Muscle layer of duodenum (tissue), 2 donors: ENCODE data around the gene KRTDAP.

ENCODE experiments used
- H3K27ac ChIP-seq: one replicate; pipeline ENCODE4 v1.7.0; 2013; ENCODE audit warnings: mild to moderate bottlenecking, low read length
- H3K27me3 ChIP-seq: one replicate; pipeline ENCODE4 v1.7.0; 2013; ENCODE audit warnings: low read depth, mild to moderate bottlenecking, control low read depth, low read length
- H3K36me3 ChIP-seq, 2 donors: one replicate each; pipeline ENCODE4 v1.7.0; 2013; ENCODE audit warnings: low read length in 2 of 2, control low read depth in 1 of 2, mild to moderate bottlenecking in 1 of 2; ENCODE audit not compliant: insufficient read depth in 2 of 2, control insufficient read depth in 1 of 2
- H3K4me1 ChIP-seq, 2 donors: one replicate each; pipeline ENCODE4 v1.7.0; 2013; ENCODE audit warnings: low read length in 2 of 2, mild to moderate bottlenecking in 2 of 2, control low read depth in 1 of 2, moderate library complexity in 1 of 2; ENCODE audit not compliant: insufficient read depth in 2 of 2, control insufficient read depth in 1 of 2
- H3K4me3 ChIP-seq, 2 donors: one replicate each; pipeline ENCODE4 v1.7.0; 2013; ENCODE audit warnings: low read length in 2 of 2, low read depth in 1 of 2, mild to moderate bottlenecking in 1 of 2
- H3K9me3 ChIP-seq, 2 donors: one replicate each; pipeline ENCODE4 v1.7.0; 2013; ENCODE audit warnings: low read length in 2 of 2, control low read depth in 1 of 2, mild to moderate bottlenecking in 1 of 2; ENCODE audit not compliant: control insufficient read depth in 1 of 2
- donor health status: healthy.

Gene KRTDAP

DNA sequence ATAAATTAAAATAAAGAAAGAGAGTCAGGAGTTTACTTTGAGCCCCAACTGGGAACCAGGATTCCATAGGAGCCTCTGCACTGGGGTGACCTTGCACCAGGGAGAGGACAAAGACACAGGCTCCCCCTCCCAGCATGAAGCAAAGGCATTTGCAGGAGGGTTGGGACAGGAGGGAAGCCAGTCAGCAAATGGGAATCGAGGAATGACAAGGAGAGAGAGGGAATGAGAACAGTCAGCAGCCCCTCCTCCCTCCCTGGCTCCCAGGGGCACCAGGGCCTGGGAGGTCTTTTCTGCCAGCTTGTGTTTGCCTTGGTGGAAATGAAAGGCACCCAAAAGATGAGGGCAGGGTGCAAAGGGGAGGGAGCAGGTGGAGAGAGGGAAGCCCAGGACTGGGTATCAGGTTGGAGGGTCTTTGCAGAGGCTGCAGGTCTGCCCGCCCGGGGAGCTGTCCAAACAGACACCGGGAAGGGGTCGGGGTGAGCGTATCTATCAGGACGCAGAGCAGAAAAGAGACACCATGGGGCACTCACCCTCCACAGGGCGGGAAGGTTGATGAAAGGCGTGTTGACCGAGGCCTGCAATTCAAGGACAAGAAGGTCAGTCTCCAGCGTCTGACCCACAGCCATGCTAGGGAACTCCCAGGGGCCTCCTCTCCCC lies 34.0 kb upstream of the KRTDAP start:
- H3K9me3 ChIP-seq: no peaks in the 10 kb centered on the region
- H3K4me3 ChIP-seq: no peak overlapping the region
- H3K36me3 ChIP-seq: no peaks in the 10 kb centered on the region
- no peaks in the 10 kb centered on the region for H3K4me1 ChIP-seq
- H3K27ac ChIP-seq: no peak overlapping the region
- H3K27me3 ChIP-seq: no peaks in the 10 kb centered on the region

DNA sequence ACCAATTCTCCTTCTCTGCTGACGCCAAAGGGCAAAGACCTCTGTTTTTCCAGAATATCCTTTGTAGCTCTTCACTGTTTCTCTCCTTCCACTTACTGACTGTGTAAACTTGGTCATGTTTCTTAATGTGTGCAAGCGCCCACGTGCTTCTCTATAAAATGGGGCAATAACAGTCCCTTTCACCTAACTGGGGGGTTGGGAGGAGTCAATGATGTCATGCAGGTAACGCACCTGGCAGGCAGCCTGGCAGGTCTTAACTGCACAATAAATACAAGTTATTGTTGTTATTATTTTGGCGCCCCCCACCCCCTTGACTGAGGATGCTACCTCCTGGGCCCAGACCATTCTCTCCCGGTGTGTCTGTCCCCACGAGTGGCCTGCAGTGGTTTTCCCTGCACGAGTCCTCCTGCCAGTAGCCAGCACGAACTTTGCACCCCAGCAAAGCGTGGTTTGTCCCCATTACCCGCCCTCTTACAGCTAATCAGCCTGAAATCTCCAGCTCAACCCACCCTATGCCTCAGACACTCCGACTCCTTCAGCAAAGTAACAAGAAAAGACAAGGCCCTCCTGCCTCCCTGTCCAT lies 32.6 kb upstream of the KRTDAP start:
- Histone ChIP-seq H3K9me3 (no peaks in the 10 kb centered on the region), H3K27ac (no peak overlapping the region), H3K4me3 (no peak overlapping the region), H3K36me3 (no peaks in the 10 kb centered on the region), H3K4me1 (no peaks in the 10 kb centered on the region), H3K27me3 (no peaks in the 10 kb centered on the region)

DNA sequence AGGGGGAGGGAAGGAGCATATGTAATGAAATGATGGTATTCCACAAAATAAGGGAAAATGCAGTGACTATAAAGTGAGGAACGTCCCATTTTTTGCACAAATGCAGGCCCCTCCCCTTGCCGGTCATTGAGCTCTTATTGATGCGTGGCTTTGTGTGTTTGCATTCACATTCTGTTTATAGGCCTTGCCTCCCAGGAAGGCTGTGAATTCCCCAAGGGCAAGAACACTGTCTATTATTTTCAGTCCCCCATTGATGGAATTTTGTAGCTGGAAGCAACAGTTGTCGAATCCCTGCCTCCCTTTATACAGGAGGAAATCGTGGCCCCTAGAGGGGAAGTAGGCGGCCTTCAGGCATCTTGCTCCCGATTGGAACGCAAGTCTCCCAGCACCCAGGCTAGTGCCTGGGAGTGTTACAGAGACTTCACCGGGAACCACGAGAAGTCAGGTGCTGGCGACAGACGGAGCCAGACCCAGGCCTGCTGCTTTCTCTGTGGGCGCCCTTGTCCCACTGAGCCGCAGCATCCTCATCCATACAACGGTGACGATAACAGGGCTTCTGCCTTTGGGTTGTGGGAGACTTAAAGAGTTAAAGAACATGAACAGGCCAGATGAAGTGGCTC lies 31.0 kb upstream of the KRTDAP start:
- H3K4me1 ChIP-seq: no peaks in the 10 kb centered on the region
- H3K4me3 ChIP-seq: no peak overlapping the region
- no peak overlapping the region for H3K27ac ChIP-seq
- H3K27me3 ChIP-seq: no peaks in the 10 kb centered on the region
- no peaks in the 10 kb centered on the region for H3K9me3 ChIP-seq
- H3K36me3 ChIP-seq: no peaks in the 10 kb centered on the region

DNA sequence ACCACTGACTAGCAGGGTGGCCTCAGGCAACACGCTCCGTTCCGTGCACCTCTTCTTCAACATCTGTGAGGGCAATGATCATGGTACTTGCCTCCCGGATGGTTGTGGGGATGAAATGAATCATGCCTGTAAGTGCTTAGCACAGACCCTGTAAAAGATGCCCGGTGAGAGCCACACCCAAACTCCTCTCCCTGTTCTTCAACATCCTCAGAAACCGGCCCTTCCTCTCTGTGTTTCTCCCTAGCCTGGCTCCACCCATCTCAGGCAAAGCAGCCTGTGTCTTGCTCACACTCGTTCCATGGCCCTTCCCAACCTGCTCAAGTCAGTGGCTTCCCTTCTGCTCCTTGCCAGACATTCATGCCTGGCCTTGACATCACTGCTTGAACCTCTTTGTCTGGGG lies 29.0 kb upstream of the KRTDAP start:
- Histone ChIP-seq H3K9me3 (no peaks in the 10 kb centered on the region), H3K27me3 (peaks cover 3% of the 10 kb centered on the region), H3K4me1 (no peaks in the 10 kb centered on the region), H3K36me3 (no peaks in the 10 kb centered on the region), H3K4me3 (no peak overlapping the region), H3K27ac (no peak overlapping the region)

- no peaks in the 10 kb centered on the region for H3K4me1 ChIP-seq
- no peaks in the 10 kb centered on the region for H3K36me3 ChIP-seq
- H3K4me3 ChIP-seq: no peak overlapping the region
- H3K27ac ChIP-seq: no peak overlapping the region
- peaks cover 12% of the 10 kb centered on the region for H3K27me3 ChIP-seq
- no peaks in the 10 kb centered on the region for H3K9me3 ChIP-seq
These were observed 28.0 kb upstream of the KRTDAP start for GRCh38 chr19:35518313-35518712.

GRCh38 chr19:35517342-35517741 lies 27.1 kb upstream of the KRTDAP start:
- no peaks in the 10 kb centered on the region for H3K4me1 ChIP-seq
- H3K27me3 ChIP-seq: peaks cover 19% of the 10 kb centered on the region
- no peak overlapping the region for H3K27ac ChIP-seq
- no peaks in the 10 kb centered on the region for H3K9me3 ChIP-seq
- H3K4me3 ChIP-seq: no peak overlapping the region
- H3K36me3 ChIP-seq: no peaks in the 10 kb centered on the region

DNA sequence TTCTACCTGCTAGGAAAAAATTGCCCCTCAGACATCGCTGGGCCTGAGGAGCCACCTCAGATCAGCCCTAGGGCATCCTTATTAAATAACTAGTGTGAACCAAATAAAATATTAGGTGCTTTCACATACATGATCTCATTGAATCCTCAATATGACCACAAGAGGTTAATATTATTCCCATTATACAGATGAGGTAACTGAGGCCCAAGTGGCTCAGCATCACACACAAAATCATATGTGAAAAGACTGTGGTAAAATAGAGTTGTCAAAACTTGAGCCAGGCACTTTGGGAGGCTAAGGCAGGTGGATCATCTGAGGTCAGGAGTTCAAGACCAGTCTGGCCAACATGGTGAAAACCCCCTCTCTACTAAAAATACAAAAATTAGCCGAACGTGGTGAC lies 26.0 kb upstream of the KRTDAP start:
- no peak overlapping the region for H3K27ac ChIP-seq
- H3K4me1 ChIP-seq: no peaks in the 10 kb centered on the region
- H3K4me3 ChIP-seq: no peak overlapping the region
- H3K36me3 ChIP-seq: no peaks in the 10 kb centered on the region
- no peaks in the 10 kb centered on the region for H3K9me3 ChIP-seq
- peaks cover 19% of the 10 kb centered on the region for H3K27me3 ChIP-seq

- Histone ChIP-seq H3K27me3 (peaks cover 36% of the 10 kb centered on the region), H3K36me3 (no peaks in the 10 kb centered on the region), H3K9me3 (no peaks in the 10 kb centered on the region), H3K27ac (no peak overlapping the region), H3K4me3 (no peak overlapping the region), H3K4me1 (peaks cover 0 to 12% of the 10 kb centered on the region in 2 donors)
These were observed 24.1 kb upstream of the KRTDAP start for GRCh38 chr19:35514282-35514809.

DNA sequence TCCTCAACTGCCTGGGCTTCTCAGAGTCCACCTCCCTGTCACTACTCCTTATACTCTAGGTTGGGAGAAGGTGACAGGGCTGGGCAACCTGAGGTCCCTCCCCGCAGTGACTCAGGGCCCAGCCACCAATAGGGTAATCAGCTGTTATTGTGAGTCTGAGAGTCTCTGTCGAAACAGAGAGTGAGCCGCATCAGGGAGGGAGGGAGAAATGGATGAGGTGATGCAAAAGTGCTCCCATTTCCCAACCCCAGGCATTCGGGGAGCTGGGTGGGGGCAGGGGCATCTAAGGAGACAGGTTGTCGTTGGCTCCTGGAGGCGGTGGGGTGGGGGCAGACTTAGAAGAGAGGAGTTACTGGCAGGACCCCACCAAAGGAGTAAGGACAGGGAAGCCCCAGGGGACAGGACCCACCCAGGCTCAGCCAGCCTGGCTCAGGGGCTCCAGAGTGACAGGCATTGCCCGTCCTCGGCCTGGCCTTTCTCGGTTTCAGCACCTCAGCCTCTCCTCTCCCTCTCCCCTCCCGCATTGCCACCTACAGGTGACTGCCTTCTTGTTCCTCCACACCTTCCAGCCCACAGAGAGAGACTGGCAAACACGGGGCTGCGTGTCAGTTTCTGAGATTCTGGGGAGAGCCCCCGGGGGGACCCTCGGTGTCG lies 23.5 kb upstream of the KRTDAP start, which contains the start of gene DMKN:
DMKN (minus strand) TSS at position 22 of the 654 bp plus-strand sequence. CDS start 174 bp downstream, outside the sequence.
- H3K36me3 ChIP-seq: no peaks in the 10 kb centered on the region
- H3K9me3 ChIP-seq: no peaks in the 10 kb centered on the region
- peaks cover 38% of the 10 kb centered on the region for H3K27me3 ChIP-seq
- H3K27ac ChIP-seq: no peak within 1 kb of the TSS
- peaks cover 0 to 12% of the 10 kb centered on the region in 2 donors for H3K4me1 ChIP-seq
- H3K4me3 ChIP-seq: no peak within 1 kb of the TSS

DNA sequence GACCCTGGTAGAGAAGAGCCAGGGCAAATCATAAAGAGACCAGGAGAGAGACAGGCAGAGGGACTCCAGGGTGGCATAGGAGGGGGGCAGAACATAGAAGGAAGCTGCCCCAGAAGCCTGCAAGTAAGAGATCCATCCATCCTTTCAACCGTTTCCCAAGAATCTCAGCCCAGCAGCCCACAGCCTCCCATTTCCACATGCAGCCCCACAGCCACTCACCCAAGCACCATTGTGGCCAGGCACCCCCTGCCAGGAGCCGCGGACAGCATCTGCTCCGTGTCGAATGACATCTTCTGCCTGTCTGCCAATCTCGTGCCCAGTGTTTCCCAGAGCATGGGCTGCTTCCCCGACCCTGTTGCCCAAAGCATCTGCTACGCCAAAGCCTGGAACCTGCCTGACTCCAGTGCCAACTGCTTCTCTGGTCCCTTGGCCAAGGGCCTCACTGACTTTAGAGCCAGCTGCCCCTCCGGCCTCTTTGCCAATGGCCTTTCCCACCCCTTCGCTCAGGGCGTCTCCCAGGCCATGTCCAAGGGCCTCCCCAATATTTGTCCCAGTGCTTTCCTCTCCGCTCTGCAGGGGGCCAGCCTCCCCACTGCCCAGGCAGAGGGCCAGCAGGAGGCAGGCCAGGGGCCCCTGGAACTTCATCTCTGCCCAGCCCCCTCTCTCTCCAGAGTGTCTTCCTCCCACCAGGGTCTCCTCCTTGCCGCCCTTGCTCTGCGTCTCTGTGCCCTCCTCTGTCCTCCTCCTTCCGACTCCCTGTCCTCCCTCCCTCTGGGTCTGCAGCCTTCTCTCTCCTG lies 22.8 kb upstream of the KRTDAP start:
- no peaks in the 10 kb centered on the region for H3K9me3 ChIP-seq
- no peaks in the 10 kb centered on the region for H3K36me3 ChIP-seq
- H3K4me3 ChIP-seq: no peak overlapping the region
- H3K27ac ChIP-seq: no peak overlapping the region
- H3K27me3 ChIP-seq: peaks cover 38% of the 10 kb centered on the region
- H3K4me1 ChIP-seq: peaks cover 0 to 12% of the 10 kb centered on the region in 2 donors
